COR-L47 (cell line): Measurements from ENCODE around the gene SPSB2.
"Not testable (repeated sequence)": the region's sequence is repeated elsewhere in the genome, so short reads cannot be mapped to it uniquely, and the experiment has no call there.

Experiments
- DNase-seq: peaks from one replicate; lab custom pipeline; 2025; lab: John Stamatoyannopoulos, UW

Gene SPSB2

DNA sequence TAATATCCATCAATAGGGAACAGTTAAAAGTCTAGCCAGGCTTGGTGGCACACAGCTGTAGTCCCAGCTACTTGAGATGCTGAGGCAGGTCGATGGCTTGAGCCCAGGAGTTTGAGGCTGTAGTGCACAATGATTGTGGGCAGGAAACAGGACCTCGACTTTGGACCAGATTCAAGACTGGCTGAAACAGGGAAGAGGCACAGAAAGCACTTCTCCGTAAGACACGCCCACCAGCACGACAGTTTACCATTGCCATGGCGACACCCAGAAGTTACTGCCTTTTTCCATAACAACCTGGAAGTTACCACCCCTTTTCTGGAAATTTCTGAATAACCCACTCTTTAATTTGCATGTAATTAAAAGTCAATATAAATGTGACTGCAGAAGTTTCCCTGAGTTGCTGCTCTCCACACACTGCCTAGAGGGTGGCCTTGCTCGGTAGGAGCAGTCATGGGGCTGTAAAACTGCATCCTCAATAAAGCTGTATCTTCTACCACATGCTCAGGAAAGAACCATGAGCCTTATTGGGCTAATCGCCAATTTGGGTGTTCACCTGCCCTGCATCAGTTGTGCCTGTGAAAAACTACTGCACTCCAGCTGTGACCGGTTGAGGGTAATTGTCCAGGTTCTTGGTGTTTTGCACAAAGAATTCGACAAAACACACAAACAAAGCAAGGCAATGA, 26.9 kb upstream of the SPSB2 start:
- DNase-seq: peak; percentile 73

DNA sequence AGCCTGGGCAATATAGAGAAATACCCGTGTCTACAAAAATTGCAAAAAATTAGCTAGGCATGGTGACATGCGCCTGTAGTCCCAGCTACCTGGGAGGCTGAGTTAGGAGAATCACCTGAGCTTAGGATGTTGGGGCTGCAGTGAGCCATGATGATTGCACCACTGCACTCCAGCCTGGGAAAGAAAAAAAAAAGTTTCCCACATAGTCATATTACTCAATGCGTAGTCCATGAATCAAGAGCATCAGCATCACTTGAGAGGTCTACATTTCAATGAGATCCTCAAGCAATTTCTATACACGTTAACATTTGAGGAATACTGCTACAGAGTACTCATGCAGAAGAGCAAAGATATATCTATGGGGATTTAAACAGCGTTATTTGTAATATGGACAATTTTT, 26.3 kb upstream of the SPSB2 start:
- DNase-seq: no peak

GRCh38 chr12:6896846-6897435, 23.8 kb upstream of the SPSB2 start:
- DNase-seq: no peak

GRCh38 chr12:6894321-6894720, 21.2 kb upstream of the SPSB2 start:
- DNase-seq: no peak

GRCh38 chr12:6892683-6893082, 19.6 kb upstream of the SPSB2 start:
- not testable (repeated sequence) for DNase-seq

DNA sequence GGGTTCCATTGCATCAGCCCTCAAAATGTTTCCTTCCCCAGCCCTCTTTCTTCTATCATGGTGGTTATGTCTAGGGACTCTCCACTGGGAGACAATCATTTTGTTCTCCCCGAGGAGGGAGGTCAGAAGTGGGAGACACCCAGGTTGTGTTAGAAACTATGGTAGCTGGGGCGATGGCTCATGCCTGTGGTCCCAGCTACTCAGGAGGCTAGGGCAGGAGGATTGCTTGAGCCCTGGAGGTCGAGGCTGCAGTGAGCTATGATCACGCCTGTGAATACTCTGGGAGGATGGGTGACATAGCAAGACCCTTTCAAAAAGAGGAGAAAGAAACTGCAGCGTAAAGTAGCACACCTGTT, 18.5 kb upstream of the SPSB2 start:
- DNase-seq: no peak

- DNase-seq: peak; percentile 86
Observed at GRCh38 chr12:6890789-6891645, 17.9 kb upstream of the SPSB2 start.

- not testable (repeated sequence) for DNase-seq
Observed at GRCh38 chr12:6889775-6890573, 16.9 kb upstream of the SPSB2 start.

DNA sequence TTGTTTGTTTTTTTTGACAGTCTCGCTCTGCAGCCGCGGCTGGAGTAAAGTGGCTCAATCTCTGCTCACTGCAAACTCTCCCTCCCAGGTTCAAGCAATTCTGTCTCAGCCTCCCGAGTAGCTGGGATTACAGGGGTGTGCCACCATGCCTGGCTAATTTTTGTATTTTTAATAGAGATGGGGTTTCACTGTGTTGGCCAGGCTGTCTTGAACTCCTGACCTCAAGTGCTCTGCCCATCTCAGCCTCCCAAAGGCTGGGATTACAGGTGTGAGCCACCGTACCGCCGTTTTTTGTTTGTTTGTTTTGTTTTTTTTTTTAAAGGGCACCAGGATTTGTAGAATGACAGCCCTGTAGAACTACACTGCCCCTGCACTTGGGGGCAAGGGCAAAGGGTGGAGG, 15.7 kb upstream of the SPSB2 start:
- not testable (repeated sequence) for DNase-seq

GRCh38 chr12:6888360-6888759, 15.3 kb upstream of the SPSB2 start:
- DNase-seq: no peak

- DNase-seq: no peak
Observed at GRCh38 chr12:6887460-6887859, 14.4 kb upstream of the SPSB2 start.

DNA sequence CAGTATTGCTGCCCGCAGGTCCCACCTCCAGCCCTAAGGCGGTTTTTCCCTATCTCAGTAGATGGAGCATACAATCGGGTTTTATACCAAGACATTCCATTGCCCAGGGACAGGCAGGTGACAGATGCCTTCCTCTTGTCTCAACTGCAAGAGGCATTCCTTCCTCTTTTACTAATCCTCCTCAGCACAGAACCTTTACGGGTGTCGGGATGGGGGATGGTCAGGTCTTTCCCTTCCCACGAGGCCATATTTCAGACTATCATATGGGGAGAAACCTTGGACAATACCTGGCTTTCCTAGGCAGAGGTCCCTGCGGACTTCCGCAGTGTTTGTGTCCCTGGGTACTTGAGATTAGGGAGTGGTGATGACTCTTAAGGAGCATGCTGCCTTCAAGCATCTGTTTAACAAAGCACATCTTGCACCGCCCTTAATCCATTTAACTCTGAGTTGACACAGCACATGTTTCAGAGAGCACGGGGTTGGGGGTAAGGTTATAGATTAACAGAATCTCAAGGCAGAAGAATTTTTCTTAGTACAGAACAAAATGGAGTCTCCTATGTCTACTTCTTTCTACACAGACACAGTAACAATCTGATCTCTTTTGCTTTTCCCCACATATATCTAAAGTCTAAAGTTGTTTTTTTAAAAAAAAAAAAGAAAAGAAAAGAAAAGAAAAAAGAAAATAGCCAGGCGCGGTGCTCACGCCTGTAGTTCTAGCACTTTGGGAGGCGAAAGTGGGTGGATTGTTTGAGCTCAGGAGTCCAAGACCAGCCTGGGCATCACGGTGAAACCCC, 13.3 kb upstream of the SPSB2 start:
- not testable (repeated sequence) for DNase-seq

DNA sequence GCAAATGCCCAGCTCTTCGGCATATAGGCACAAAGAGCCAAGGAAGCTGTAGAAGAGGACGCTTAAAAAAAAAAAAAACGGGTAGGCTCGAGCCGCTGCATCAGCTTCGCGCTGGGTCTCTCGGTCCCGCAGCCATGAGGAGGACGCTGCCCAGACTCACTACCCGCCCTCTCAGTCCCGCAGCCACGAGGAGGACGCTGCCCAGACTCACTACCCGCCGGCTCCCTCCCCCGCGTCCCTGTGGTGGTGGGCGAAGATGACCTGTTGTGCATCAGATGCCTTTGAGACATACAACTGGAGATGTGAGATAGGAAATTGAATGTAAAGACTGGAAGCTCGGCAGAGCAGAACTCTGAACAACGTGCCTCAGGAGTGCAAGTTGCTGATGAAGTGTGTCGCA, 11.4 kb upstream of the SPSB2 start:
- no peak for DNase-seq

- no peak for DNase-seq
Observed at GRCh38 chr12:6883683-6884082, 10.6 kb upstream of the SPSB2 start.

- no peak for DNase-seq
Observed at GRCh38 chr12:6883252-6883651, 10.1 kb upstream of the SPSB2 start.

DNA sequence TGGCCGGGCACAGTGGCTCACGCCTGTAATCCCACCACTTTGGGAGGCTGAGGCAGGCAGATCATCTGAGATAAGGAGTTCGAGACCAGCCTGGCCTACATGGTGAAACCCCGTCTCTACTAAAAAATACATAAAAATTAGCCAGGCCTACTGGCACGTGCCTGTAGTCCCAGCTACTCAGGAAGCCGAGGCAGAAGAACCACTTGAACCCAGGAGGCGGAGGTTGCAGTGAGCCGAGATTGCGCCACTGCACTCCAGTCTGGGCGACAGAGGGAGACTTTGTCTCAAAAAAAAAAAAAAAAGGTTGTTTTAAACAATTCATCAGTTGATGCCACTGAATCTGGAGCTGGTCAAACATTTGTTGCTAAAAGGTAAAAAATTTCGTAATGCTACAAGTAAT, 6.7 kb upstream of the SPSB2 start:
- not testable (repeated sequence) for DNase-seq

DNA sequence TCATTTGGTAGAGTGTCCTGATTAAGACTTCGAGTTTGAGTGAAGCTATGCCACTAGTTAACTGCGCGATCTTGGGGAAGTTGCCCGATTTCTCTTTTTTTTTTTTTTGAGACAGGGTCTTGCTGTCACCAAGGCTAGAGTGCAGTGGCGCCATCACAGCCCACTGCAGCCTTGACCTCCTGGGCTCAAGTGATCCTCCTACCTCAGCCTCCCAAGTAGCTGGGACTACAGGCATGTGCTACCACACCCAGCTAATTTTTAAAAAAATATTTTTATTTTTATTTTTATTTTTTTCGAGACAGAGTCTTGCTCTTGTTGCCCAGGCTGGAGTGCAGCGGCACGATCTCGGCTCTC, 889 bp upstream of the SPSB2 start:
- not testable (repeated sequence) for DNase-seq

GRCh38 chr12:6872073-6873048, 742 bp downstream of the SPSB2 start:
- peak; percentile 34 for DNase-seq

GRCh38 chr12:6871052-6871957, 1.8 kb downstream of the SPSB2 start:
- no peak for DNase-seq
